ENCODE data around the gene OR2AE1. TPM values are rescaled to one million over a fixed set of nuclear protein-coding genes. Genes with fewer than 3 reads are reported as not detected.

The OR2AE1 gene
- total and polyA plus RNA-seq, 2 of the 13 experiments (the other 11 are each of a cell fraction or from before 2014, with no cell fraction given), result not detected

DNA sequence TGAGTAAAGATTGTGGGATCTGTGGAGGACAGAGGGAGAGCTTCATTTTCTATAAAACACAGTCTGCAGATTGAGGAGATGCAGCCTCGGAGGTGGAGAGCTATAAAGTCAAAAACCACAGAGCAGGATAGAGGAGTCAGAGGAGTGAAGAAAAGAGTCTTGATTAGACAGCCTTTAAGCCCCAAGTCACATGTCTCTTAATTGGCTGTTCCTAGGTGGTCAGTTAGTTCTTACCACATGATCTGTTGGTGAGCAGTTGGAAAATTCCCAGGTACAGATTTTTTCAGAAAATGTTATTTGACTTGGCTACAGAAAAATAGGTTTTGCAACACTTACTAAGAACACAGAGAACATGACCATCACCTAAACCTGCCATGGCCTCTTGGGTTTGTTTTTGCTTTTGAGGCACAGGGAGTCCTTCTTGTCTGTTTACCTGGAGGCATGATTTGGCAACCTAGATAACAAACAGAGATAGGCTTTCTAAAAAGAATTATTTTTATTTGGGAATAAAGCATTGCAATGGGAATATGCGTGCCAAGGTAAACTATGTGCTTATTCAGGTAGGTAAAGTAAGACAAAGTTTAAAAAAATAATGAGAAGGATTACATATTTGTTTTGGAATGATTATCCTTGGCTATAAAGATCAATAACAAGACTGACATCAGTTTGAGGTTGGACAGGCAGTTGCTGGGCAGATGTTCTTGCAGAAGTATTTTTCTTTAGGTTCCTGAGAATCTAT, 49.6 kb downstream of the OR2AE1 start:
- H4K20me1 ChIP-seq (ENCODE audit: insufficient read depth, low read length), result no peaks in the 10 kb centered on the region
- FAIRE-seq (peak; percentile 89), DNase-seq (ENCODE audit: low spot score) (peak; percentile 95), ATAC-seq (peak; percentile 66)
- H3K4me1 ChIP-seq (ENCODE audit: insufficient read depth, low read length), result peaks cover 93% of the 10 kb centered on the region
- no peaks in the 10 kb centered on the region for H3K27me3 ChIP-seq (ENCODE audit: control insufficient read depth in 1 of 2, insufficient read depth in 2 of 2, low read length in 2 of 2)
- CTCF ChIA-PET (ENCODE audit: low intra/inter-chr PET ratio, low total read pairs), result no interaction called here
- peak overlapping the region; percentile 26 for H3K9ac ChIP-seq (ENCODE audit: insufficient read depth, low read depth, low read length)
- 2% methylated on average over 2 of the region's 2 CpGs for WGBS (ENCODE audit: low lambda C conversion rate)
- H3K4me2 ChIP-seq (ENCODE audit: low read depth, low read length), result peak overlapping the region; percentile 76
- no peaks in the 10 kb centered on the region for H3K36me3 ChIP-seq (replicated peaks in 1 of 2; ENCODE audit: control insufficient read depth in 1 of 2, insufficient read depth in 2 of 2, low read length in 2 of 2)
- no peak overlapping the region for H2AFZ ChIP-seq (ENCODE audit: low read length)
- peak overlapping the region; percentile 82 for H3K27ac ChIP-seq (ENCODE audit: extremely low read length, insufficient read depth, low read length)
- in situ Hi-C loops (cut with HindIII; ENCODE audit: extremely low pct_ligation_motif_present, low pct_unique_long_range_greater_than_20kb), result no loop called here
- no TSS peak for BruUV-seq (replicated peaks)
- H3K9me3 ChIP-seq (ENCODE audit: low read length), result no peaks in the 10 kb centered on the region
- POLR2A ChIA-PET, result interaction anchor here (1.3 to 3.7 kb wide), 3 partner anchors 33 to 148 kb away, joined by 3 to 38 read pairs (median 18); no protein-coding TSS in a partner anchor
- H3K4me3 ChIP-seq (replicated peaks in 1 of 3; ENCODE audit: insufficient read depth in 1 of 3, low read depth in 2 of 3, low read length in 3 of 3), result peak overlapping the region in 1 of 3 experiments; percentile 11; a peak in 1 of 6 replicates
- intact Hi-C loops (cut with micrococcal nuclease; ENCODE audit: unreplicated experiment), result loop anchor here (5.0 kb wide), 1 partner anchor 85 kb away; no protein-coding TSS in a partner anchor
- no peaks in the 10 kb centered on the region for H3K79me2 ChIP-seq (ENCODE audit: insufficient read depth, low read length)
- TF ChIP-seq KLF12 (CRISPR knock-in tag; IDR thresholded peaks at IDR 0.05; ENCODE audit: borderline replicate concordance) (0 out of 2 replicates have a peak, but pooled peaks have one; percentile 27), KLF11 (CRISPR knock-in tag; IDR thresholded peaks at IDR 0.05) (no peak), MAFG (CRISPR knock-in tag; IDR thresholded peaks at IDR 0.05) (no peak), ZZZ3 (CRISPR knock-in tag; IDR thresholded peaks at IDR 0.05; ENCODE audit: borderline replicate concordance) (no peak), ZNF670 (CRISPR knock-in tag; IDR thresholded peaks at IDR 0.05; ENCODE audit: borderline replicate concordance) (no peak), NFKBIZ (CRISPR knock-in tag; IDR thresholded peaks at IDR 0.05) (peak; percentile 77; the same call in 1 of the 2 replicates), EEA1 (CRISPR knock-in tag; IDR thresholded peaks at IDR 0.05; ENCODE audit: borderline replicate concordance) (no peak), TFE3 (CRISPR knock-in tag; IDR thresholded peaks at IDR 0.05) (peak; percentile 90), ASH2L (IDR thresholded peaks at IDR 0.05; ENCODE audit: insufficient read length, low read depth, low read length) (peak; percentile 43), ZNF282 (IDR thresholded peaks at IDR 0.05; ENCODE audit: partially characterized antibody) (no peak), ZNF317 (CRISPR knock-in tag; IDR thresholded peaks at IDR 0.05) (no peak), RBFOX2 (IDR thresholded peaks at IDR 0.05; ENCODE audit: low read depth, low read length) (no peak), SOX5 (CRISPR knock-in tag; IDR thresholded peaks at IDR 0.05; ENCODE audit: borderline replicate concordance) (peak; percentile 76), ZNF549 (CRISPR knock-in tag; IDR thresholded peaks at IDR 0.05) (no peak), RFXAP (CRISPR knock-in tag; IDR thresholded peaks at IDR 0.05; ENCODE audit: borderline replicate concordance) (peak; percentile 97), ZNF281 (CRISPR knock-in tag; IDR thresholded peaks at IDR 0.05; ENCODE audit: borderline replicate concordance) (0 out of 2 replicates have a peak, but pooled peaks have one; percentile 45), ZNF552 (CRISPR knock-in tag; IDR thresholded peaks at IDR 0.05; ENCODE audit: borderline replicate concordance) (no peak)
